ENCODE measurements around the gene DLG2.
A peak's percentile ranks its signal among the peaks of the same experiment; 100 is the strongest.
"Not testable (repeated sequence)": the region's sequence is repeated elsewhere in the genome, so short reads cannot be mapped to it uniquely, and the experiment has no call there.

The DLG2 gene

GRCh38 chr11:83456075-83456474 is 2171.1 kb downstream of the DLG2 start:
- no peak for DNase-seq

- DNase-seq, result no peak
Observed at GRCh38 chr11:83455356-83455755, 2171.8 kb downstream of the DLG2 start.

DNA sequence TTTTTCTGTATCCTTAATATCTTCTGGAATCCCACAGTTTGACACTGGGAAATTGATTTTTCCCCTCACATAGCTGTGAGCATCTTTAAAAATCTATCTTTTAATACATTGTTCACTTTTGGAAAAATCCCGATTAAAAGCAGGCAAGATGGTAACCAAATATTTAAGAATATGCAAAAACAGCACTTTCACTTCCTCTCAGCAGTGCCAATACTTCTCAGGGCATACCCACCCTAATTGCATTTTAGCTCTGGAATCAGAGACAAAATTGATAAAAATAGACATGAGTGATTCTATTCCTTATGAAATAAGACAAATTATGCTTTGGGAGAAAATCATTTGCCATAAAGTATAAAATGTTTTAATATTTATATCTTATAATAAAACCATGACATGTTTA is 2172.5 kb downstream of the DLG2 start:
- no peak for DNase-seq

- no peak for DNase-seq
Observed at GRCh38 chr11:83449338-83449913, 2177.7 kb downstream of the DLG2 start.

DNA sequence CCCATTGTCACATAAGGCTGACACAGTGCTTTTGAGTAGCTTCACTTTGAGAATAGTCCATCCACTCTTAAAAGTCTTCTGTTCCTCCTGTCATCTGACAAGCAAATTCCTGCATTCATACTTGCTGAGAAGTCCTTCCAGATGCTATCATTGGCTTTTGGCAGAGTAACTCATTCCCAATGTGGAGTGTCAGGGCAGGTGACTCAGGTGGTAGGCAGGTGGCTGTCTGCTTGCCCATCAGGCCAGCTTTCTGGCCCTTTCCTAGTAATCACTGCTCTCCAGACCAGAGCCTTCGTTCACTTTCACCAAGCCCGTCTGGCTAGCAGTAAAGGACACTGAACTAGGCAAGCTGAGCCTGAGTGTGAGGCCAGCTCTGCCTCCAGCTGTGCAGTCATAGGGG is 2178.5 kb downstream of the DLG2 start:
- no peak for DNase-seq

DNA sequence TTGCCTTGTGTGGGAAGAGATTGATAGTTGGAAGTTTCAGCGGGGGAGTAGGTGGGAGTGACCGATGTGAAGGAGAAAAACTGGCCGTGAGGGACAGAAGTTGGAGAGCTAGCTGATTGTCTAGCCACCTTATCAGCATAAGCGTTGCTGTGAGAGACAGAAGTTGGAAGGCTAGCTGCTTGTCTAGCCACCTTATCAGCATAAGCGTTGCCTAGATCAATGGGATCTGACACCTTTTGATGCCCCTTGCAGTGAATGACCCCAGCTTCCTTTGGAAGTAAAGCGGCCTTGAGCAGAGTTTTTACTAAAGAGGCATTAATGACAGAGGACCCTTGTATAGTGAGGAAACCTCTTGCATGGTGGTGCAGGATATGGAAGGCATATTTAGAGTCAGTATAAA is 2183.3 kb downstream of the DLG2 start:
- DNase-seq, result not testable (repeated sequence)

DNA sequence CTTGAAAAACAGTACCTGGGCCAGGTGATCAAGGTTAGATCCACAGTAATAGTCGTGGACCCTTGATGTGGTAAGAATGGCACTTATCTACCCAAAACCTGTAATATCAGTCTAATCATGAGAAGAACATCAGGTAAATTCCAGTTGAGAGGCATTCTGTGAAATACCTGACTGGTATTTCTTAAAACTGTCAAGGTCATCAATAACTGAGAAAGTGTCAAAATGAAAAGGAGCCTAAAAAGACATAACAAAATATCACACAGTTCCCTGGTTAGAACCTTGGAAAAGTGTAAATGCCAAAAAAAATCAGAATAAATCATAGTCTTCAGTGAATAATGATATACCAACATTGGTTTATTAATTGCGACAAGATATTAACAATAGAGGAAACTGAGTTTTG is 2185.5 kb downstream of the DLG2 start:
- no peak for DNase-seq

- no peak for DNase-seq
Observed at GRCh38 chr11:83441171-83441570, 2186.0 kb downstream of the DLG2 start.

DNA sequence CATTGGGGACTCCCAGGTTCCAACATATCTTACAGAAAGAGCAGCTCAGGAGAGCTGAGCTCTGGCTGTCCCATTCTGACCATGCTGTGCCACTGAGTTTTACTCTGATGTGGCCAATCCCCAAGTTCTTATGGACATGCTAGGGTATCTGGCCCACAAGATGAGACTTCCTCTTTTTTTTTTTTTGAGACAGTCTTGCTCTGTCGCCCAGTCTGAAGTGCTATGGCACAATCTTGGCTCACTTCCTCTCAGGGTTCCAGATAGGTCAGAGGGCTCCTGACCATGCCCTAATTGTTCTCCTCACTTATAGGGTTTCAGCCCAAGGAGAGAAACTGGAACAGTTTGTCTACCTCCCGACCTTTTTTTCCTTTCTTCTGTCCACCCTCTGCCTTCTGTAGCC is 2188.7 kb downstream of the DLG2 start:
- DNase-seq, result peak; percentile 4

DNA sequence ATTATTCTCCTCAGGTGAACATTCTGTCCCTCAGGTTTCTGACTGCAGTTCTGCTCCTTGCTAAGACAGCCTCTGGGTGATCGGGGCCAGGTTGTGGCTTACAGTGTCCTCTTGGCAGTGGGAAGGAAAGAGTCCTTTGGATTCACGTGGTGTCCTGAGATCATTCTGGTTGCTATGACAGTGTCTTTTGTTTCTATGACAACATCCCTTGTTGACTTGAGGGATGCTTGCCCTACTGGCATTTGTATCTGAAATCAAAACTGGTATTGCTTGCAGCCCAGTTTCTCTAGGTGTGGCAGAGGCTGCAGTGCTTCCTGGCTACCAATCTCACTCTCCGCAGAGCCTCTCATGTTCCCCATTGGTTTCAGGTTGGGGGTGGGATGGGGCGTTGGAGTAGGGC is 2189.2 kb downstream of the DLG2 start:
- no peak for DNase-seq

DNA sequence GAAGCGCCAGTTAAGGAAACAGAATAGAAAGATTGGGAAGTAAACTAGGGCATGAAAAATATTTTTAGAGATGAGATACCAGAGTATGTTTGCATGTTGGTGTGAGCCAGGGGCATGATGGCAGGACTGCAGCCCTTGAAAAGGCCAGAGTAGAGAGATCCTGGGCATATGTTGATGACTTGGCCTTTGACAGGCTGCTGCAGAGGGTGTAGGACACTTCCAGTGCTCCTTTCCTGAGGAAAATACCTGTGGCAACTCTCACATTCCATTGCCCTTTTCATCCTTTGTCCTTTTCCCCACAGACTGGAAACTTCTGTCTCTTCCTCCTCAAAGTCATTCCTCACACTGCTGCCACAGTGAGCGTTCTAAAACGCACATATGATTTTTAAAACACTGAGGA is 2190.3 kb downstream of the DLG2 start:
- no peak for DNase-seq

DNA sequence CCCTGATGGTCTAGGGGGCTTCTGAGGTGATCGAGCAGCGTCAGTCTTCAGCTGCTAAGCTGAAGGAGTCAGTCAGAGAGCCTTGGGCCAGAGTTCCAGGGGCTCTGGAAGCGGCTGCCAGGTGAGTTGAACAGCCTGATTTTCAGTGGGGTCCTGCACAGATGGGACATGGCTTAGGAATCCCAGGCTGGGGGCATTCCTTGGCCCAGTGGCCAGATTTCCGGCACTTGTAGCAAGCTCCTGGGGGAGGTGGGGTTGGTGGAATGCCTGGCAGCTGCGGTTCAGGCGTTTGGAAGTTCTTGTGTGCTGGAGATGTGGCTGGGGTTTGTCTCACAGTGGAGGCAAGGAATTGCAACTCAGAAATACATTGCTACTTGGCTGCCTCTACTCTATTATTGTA is 2192.3 kb downstream of the DLG2 start:
- DNase-seq, result not testable (repeated sequence)

GRCh38 chr11:83427943-83428342 is 2199.2 kb downstream of the DLG2 start:
- no peak for DNase-seq

- no peak for DNase-seq
Observed at GRCh38 chr11:83427501-83427900, 2199.6 kb downstream of the DLG2 start.

GRCh38 chr11:83425137-83425466 is 2202.0 kb downstream of the DLG2 start:
- DNase-seq, result no peak

GRCh38 chr11:83424376-83425136 is 2202.6 kb downstream of the DLG2 start:
- no peak for DNase-seq

- DNase-seq, result not testable (repeated sequence)
Observed at GRCh38 chr11:83422641-83423040, 2204.5 kb downstream of the DLG2 start.

- DNase-seq, result no peak
Observed at GRCh38 chr11:83410605-83411565, 2216.3 kb downstream of the DLG2 start.

DNA sequence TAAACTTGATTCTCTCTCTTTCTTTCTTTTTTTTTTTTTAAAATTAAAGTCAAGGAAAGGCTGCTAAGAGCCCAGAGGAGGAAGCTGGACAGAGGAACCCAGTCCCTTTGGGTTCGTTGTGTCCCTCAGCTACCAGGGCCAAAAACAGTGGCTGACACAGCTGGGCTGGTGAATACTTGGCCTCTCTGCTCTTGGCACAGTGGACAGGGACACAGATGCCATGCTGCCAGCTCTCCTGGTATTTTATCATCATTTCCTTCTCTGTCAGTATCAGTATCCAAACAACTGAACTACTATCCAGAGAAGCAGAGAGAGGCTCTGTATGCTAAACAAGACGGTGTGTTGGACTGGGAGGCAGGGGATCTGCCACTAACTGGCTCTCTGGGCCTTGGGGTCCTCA is 2217.3 kb downstream of the DLG2 start:
- no peak for DNase-seq

- DNase-seq, result no peak
Observed at GRCh38 chr11:83409476-83409875, 2217.7 kb downstream of the DLG2 start.

DNA sequence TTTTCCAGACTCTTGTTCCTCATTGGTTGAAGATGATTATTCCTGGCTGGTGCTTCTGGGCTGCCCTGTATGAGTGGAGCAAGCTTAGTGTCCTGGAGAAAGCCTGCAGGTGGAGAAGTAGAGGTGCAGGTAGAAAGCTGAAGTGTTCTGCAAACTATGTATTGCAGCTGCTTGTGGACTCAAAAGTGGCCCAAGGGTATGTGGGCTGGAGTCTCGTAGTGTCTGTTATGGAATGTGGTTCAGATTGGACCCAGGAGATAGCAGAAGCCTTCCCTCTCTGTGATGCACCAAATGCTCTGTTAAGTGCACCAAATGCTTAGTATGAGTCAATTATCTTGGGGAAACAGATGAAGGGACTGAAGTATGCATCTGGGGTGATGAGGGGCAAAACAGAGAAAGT is 2218.2 kb downstream of the DLG2 start:
- DNase-seq, result no peak
